Measurements from ENCODE around the gene IL10.

DNA sequence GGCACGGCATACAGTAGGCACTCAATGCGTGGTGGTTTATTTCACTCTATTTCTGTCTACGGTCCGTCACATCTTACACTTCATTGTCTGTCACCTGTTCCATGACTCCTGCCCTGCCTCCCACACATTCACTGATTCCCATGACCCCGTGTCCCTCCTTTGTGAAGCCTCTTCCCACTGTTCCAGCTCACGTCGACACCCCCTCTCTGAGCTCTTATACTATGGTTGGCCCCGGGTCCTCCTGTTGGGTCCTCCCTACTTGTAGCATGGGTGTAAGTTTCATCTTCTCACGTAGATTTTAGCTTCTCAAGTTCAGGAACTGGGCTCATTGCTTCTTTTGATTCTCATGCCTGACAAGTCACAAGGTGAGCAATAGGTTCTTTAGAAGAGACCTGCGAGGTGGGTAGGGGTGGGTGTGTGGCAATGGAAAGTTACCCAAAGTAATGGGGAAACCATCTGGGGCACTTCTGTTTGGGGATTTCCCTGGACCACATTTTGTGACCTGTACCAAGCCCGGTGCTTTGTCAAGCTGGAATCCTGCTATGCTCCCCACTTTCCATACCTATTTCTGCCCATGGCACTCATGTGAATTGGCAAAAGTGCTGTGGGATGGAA, 22.1 kb upstream of the IL10 start:
- TF ChIP-seq, protein P1, sequence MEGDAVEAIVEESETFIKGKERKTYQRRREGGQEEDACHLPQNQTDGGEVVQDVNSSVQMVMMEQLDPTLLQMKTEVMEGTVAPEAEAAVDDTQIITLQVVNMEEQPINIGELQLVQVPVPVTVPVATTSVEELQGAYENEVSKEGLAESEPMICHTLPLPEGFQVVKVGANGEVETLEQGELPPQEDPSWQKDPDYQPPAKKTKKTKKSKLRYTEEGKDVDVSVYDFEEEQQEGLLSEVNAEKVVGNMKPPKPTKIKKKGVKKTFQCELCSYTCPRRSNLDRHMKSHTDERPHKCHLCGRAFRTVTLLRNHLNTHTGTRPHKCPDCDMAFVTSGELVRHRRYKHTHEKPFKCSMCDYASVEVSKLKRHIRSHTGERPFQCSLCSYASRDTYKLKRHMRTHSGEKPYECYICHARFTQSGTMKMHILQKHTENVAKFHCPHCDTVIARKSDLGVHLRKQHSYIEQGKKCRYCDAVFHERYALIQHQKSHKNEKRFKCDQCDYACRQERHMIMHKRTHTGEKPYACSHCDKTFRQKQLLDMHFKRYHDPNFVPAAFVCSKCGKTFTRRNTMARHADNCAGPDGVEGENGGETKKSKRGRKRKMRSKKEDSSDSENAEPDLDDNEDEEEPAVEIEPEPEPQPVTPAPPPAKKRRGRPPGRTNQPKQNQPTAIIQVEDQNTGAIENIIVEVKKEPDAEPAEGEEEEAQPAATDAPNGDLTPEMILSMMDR (IDR thresholded peaks at IDR 0.05), result no peak
- no peak for TF ChIP-seq POLR2A (IDR thresholded peaks at IDR 0.05)
- TF ChIP-seq EP300 (IDR thresholded peaks at IDR 0.05), result no peak

Measured in suprapubic skin (tissue), 3 donors.